Stimulated activated CD4-positive, alpha-beta T cell treated with anti-CD3 and anti-CD28 coated beads, Interleukin-15, amount 100 ng/mL, for 48 hours (primary cell): ENCODE data around the gene GTPBP1.

ENCODE experiments used
- DNase-seq, 2 donors: peaks; one replicate each; pipeline ENCODE4 v3.0.0-alpha.2; 2020; ENCODE audit warnings: low read depth in 2 of 2

GTPBP1 gene

GRCh38 chr22:38739300-38740055 is 33.7 kb downstream of the GTPBP1 start:
- DNase-seq = no peak

DNA sequence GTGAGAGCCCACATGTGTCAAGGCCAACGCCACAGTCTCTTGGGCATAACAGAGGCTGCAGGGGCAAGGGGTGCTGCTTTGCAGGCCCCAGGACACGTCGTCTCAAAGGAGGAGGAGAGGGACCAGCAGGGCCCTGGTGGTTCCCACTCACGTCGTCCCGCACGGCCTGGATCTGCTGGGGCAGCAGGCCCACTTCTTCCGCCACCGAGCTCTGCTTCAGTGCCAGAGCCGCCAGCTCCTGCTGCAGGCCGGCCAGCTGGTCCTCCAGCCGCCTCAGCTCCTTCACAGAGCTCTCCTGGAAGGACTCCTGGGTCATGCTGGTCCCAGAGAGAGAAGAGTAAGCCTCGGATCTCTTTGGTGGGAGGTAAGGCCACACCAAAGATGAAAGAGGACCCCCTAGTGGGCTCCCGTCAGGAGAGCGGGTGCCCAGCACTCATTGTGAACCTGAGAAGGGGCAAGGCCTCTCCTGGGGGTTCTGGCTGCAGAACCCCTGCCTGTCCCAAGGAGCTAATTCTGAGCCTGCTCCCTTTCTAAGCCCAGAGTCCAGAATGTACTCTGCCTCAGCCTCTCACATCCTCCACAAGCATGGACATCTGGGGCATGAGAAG is 34.5 kb downstream of the GTPBP1 start:
- no peak for DNase-seq

GRCh38 chr22:38740754-38741153 is 35.0 kb downstream of the GTPBP1 start:
- DNase-seq = no peak

- no peak for DNase-seq
These were observed 35.4 kb downstream of the GTPBP1 start for GRCh38 chr22:38741166-38741565.

- DNase-seq = no peak
These were observed 35.8 kb downstream of the GTPBP1 start for GRCh38 chr22:38741576-38741975.

GRCh38 chr22:38742176-38742942 is 36.6 kb downstream of the GTPBP1 start:
- no peak for DNase-seq

- DNase-seq = no peak
These were observed 39.2 kb downstream of the GTPBP1 start for GRCh38 chr22:38744981-38745380.

- DNase-seq = no peak
These were observed 40.1 kb downstream of the GTPBP1 start for GRCh38 chr22:38745676-38746460.

DNA sequence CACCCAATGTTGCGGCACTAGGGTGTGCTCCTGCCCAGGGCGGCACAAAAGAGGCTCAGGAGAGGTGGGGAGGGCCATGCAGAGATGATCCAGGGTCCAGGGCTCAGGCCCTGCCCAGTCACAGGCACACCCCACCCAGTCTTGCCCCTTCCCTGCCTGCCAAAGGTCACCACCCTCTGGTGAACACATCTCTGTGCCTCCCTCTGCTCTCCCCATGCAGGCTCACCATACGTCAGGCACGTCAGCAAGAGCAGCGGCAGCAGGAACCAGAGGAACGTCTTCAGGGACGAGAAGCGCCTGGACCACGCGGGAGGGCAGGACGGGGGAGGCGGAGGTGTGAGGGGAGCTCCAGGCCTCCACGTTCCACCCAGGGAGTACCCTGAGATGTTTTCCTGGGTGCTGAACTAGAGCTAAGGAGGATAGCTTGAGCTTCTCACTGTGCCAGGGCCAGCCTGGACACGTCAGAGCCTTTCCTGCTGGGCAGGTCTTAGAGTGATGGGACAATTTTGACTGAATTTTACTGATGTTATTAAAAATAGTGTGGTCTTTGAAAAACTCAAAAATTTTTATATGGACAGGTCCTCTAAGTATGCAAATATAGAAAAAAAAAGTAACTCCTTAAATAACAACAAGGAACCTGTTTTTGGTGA is 42.9 kb downstream of the GTPBP1 start:
- no peak for DNase-seq

DNA sequence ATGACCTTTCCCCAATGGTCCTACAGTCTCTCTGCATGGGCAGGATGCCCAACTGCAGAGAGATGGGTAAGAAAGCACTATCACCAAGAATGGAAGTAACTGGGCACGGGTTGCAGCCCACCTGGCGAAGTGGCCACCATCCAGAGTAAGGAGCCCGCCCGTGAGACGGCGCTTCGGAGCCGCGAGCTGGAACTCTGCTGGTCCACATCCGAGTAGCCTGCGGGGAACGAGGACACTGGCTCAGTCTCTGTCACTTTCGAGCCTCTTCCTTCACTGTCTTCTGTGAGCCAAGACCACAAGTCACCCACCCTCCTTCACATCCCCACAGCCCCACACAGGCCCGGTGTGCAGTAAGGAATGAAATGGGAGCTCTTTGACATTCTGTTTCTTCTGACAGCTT is 44.4 kb downstream of the GTPBP1 start:
- DNase-seq = no peak

- DNase-seq = no peak
These were observed 44.9 kb downstream of the GTPBP1 start for GRCh38 chr22:38750638-38751037.

DNA sequence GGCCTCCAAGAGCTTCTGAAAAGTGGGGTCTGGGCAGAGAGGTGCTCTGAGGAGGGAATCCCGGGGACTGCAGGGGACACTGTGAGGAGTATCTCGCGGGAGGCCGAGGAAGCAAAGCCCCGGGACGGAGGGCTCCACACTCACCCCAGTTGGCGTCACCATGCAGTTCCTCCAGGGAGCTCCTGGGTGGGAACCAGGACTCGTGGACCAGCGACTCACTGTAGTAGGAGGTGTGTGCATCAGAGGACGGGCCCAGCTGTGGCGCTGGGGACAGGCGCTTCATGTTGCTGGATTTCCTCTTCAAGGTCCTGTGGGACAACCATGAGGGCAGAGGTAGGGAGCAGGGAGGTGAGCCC is 45.3 kb downstream of the GTPBP1 start:
- DNase-seq = no peak

DNA sequence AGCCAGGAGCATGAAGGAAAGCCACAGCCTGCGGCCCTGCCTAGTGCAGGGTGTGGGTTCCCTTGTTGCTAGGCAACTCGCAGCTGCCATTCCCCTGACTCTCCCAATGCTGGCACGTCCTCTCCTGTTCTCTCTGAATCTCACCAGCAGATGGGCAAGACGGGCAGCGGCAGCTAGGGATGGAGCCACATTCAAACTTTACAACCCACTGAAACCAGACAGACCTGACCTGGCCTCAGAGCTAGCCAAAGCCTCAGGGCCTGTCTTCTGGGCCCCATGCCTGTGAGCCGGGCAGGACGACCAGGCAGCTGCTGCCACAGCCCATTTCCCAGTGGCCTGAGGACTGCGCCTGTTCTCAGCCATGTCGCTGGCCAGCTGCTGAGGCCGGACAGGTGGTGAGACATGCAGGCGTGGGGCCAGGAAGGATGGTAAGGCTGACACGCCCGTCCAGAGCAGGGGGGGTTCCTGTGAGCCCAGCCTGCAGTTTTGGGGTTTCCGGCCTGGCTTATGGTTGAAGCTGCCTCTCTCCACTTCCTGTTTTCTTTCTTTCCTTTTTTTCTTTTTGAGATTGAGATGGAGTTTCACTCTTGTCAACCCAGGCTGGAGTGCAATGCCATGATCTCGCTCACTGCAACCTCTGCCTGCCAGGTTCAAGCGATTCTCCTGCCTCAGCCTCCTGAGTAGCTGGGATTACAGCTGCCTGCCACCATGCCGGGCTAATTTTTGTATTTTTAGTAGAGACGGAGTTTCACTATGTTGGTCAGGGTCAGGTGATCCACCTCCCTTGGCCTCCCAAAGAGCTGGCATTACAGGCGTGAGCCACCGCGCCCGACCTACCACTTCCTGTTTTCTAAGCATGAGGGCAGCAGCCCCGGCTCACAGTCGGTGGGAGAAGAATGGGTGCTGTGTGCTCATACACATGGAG is 45.9 kb downstream of the GTPBP1 start:
- DNase-seq = peak in 1 of 2 donors; percentile 52

DNA sequence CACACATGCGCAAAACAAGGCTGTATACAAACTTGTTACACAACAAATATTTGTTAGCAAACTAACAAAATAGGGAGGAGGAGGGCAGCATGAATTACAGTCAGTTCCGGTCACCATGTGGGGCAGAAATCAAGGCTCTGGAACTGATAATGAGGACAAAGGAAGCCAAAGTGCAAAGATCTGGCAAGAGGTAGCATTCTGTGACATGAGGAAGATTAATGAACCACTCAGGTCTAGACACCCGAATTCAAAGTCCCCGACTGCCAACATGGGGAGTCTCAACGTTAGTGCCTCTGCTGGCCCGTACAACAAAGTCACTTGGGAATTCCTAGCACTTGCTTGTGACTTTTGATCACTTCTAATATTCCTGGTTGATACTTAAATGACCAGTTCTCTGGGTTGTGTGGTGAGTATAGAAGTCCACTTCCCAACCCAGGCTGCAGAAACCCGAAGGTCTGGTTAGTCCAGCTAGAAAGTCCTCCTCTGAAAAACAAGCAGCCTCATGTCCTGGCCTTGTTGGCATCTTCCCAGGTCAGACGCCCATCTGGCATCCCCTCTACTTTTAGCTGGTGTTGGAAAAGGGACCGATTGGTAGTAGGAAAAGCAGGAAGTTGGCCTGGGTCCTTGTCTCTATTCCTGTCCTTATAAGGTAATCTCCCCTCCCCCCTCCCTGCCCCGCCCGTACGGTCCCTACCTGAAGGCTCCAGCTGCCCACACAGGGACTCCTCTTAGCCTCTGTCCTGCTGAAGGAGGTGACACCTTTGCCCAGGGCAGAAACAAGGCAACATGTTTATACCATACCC is 48.4 kb downstream of the GTPBP1 start:
- DNase-seq = no peak

GRCh38 chr22:38754751-38755154 is 49.0 kb downstream of the GTPBP1 start:
- DNase-seq = peak in 1 of 2 donors; percentile 25

DNA sequence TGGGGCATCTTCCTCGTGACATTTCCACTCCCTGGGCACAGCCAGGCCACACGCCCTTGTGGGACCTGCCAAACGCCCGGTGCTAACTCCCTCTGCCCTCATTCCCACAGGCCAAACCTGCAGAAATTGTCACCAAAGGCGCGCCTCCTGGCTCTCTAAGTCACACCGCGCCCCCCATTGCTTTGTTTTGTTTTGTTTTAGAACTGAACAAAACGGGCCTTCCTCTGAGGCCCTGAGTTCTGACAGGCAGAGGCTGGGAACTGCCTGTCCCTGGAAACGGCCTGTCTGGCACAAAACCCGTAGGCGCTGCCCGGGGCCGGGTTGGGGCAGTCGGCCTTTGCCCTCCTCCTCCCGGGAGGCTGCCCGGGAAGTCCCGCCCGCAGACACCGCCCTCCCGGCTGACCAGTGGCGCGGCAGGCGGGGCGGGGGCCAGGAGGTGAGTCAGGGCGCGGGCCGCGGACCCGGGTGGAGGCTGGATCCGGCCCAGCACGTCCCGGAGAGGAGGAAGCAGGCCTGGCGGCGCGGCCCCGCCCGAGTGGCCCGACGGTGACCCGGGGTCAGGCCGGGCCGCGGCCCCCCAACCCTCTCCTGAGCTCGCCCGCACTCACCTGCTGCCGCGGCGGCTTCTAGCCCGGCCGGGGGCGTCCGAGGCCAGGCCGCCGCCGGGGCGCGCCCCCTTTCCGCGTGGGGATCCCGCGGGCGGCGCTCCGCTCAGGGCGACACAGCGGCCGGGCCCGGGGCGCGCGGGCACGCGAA is 49.6 kb downstream of the GTPBP1 start:
- DNase-seq = peak in 1 of 2 donors; percentile 39

DNA sequence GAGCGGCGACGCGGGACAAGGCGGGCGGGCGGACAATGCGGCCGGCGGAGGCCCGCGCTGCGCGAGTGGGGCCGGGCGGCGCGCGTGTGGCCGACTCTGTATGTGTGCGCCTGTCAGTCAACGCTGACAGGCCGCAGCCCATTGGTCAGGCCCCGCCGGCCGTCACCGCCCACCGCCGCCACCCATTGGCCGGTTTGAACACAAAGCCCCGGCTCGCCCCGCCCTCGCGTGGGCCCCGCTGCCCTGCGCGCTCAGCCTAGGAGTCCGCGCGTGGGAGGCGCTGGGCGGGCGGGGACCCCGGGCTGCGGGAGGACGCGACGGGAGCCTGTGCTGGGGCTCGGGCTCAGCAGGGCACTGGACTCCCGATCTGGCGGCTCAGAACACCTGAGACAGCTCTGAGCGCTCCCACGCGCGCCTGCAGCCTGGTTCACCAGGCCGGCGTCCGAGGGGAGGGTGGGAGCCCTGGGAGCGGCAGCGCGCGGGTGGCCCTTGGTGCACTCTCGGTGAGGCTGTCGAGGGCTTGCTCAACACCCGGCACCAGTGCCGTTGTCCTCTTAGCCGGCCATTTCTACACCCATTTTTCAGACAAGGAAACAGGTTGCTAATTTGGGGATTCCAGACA is 50.3 kb downstream of the GTPBP1 start, which contains the start of gene SUN2:
Gene SUN2, minus strand, starts transcription at position 88 of the 622 bp plus-strand sequence. CDS start 3,370 bp downstream, outside the sequence.
- DNase-seq = peak; percentile 81 to 89
